Neural progenitor cell (in vitro differentiated cells): ENCODE data around the gene SLC25A47.

Experiments
- CTCF ChIP-seq: fragments of 200-600 bp; sonication (generic); IDR thresholded peaks from 2 replicates; pipeline ENCODE4 v1.5.1; 2017; ENCODE audit warnings: antibody characterized with exemption, mild to moderate bottlenecking
- EZH2 ChIP-seq: fragments of 200-600 bp; sonication (generic); IDR thresholded peaks from 2 replicates; pipeline ENCODE4 v1.6.1; 2017; ENCODE audit warnings: antibody characterized with exemption, mild to moderate bottlenecking, moderate library complexity
- EZH2phosphoT487 ChIP-seq: fragments of 200-600 bp; sonication (generic); IDR thresholded peaks from 2 replicates; pipeline ENCODE4 v1.6.1; 2017; ENCODE audit warnings: antibody characterized with exemption

GRCh38 chr14:100306998-100307765 is 16.0 kb upstream of the SLC25A47 start:
- no peak for TF ChIP-seq EZH2
- no peak for TF ChIP-seq CTCF
- no peak for TF ChIP-seq EZH2phosphoT487
